Measurements from ENCODE around the gene MFRP. TPM values are rescaled to one million over a fixed set of nuclear protein-coding genes. Genes with fewer than 3 reads are reported as not detected.
A peak's percentile ranks its signal among the peaks of the same experiment; 100 is the strongest.

The MFRP gene
- total RNA-seq, 1 donor from 2014 or later, result not detected

DNA sequence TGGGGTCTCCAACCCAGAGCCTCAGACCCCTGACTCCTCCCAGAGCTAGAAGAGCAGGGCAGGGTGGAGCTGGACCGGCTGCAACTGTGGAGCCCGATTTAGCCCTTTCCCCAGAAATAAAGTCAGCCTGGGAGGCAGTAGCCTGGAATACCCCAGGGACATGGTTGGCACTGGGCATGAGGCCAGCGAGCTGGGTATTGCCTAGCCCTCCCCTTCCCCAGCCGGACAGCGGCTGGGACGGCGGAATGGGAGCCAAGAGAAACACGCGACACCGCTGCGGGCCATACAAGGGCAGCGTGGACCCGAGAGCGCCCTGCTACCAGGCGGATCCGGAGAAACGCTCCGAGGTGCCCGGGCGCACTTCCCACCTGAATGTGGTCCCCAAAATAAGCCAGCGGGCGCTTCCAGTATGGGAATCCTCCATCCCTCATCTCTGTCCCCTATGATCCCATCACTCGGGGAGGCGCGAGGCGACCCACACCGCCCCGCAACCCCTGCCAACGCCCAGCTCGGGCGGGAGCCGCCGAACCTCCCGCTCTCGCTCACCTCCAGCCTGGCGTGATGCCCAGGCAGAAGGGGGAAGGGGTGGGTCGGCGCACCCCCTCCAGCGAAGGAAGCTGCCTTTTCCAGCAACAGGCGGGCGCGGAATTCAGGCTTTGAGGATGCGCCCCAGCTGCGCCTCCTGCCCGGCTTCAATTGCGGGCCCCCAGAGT is 30.3 kb downstream of the MFRP start:
- no peak for TF ChIP-seq CTCF (conservative IDR thresholded peaks at IDR 0.05; ENCODE audit: low read depth, low read length)
- H3K4me3 ChIP-seq (ENCODE audit: low read depth, low read length), result peak overlapping the region; percentile 76
- no peak for DNase-seq (ENCODE audit: low read depth)

DNA sequence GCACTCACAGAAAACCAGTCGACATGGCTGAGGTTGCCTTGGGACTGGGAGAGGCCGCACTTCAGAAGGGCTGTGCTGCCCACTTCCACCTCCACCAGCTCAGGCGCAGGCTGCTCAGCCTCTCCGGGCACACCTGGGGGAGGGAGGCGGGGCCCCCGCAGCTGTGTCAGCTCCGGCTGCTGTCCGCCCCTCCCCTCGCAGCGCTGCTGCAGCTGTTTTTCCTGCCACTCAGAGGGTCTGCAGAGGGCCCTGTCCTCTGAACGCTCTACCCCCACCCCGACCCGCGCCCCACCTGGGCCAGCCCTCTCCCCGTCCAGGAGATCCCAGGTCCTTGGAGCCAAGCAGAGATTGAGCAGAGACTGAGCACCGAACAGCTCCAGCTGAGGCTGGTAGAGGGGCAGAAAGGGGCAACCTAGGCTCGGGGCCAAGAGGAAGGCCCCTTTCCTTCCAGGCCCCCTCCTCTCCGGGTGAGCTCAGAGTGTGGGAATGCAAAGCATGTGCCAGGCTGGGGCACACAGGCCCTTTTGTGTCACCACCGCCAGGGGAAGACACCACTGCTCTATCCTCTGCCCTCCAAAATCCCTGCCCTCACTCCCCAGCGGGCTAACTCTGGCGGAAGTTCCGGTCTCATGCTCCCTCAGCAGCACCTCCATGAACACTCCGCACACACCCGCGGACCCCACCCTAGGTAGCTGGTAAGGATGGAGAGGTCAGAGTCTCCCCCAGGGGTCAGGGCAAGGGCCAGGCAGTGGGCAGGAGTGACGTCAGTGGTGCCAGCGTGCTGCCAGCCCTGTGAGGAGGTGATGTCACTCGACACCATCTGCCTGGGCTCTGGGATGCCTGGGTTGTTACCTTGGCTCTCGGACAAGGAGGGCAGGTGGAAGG is 31.1 kb downstream of the MFRP start:
- no peak for DNase-seq (ENCODE audit: low read depth)
- peak; percentile 35 for TF ChIP-seq CTCF (conservative IDR thresholded peaks at IDR 0.05; ENCODE audit: low read depth, low read length)
- H3K4me3 ChIP-seq (ENCODE audit: low read depth, low read length), result peak overlapping the region; percentile 76

DNA sequence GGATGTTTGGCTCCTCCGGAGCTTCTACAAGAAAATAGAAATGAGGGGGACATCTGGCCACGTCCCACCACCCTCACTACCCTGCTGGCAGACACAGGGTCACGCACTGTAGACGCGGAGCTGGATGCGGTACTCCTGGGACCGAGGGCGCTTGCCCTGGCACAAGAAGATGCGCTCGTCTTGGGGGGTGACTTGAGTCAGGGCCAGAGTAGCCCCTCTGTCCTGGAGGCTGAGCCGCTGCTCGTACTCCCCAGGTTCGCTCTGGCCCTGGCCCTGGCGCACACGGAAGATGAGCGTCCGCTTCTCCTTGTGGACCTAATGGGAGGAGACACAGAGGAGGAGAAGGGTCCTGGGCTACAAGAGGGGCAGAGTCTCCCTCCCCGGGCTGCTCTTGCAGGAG is 31.8 kb downstream of the MFRP start:
- no peak for TF ChIP-seq CTCF (conservative IDR thresholded peaks at IDR 0.05; ENCODE audit: low read depth, low read length)
- peak overlapping the region; percentile 76 for H3K4me3 ChIP-seq (ENCODE audit: low read depth, low read length)
- no peak for DNase-seq (ENCODE audit: low read depth)

- H3K4me3 ChIP-seq (ENCODE audit: low read depth, low read length), result no peak overlapping the region
- no peak for TF ChIP-seq CTCF (conservative IDR thresholded peaks at IDR 0.05; ENCODE audit: low read depth, low read length)
- DNase-seq (ENCODE audit: low read depth), result no peak
Measured at GRCh38 chr11:119310682-119311052, 35.8 kb downstream of the MFRP start.

GRCh38 chr11:119309953-119310681 is 36.4 kb downstream of the MFRP start:
- no peak for TF ChIP-seq CTCF (conservative IDR thresholded peaks at IDR 0.05; ENCODE audit: low read depth, low read length)
- no peak for DNase-seq (ENCODE audit: low read depth)
- no peak overlapping the region for H3K4me3 ChIP-seq (ENCODE audit: low read depth, low read length)

- DNase-seq (ENCODE audit: low read depth), result no peak
- TF ChIP-seq CTCF (conservative IDR thresholded peaks at IDR 0.05; ENCODE audit: low read depth, low read length), result no peak
Measured at GRCh38 chr11:119309411-119309810, 37.1 kb downstream of the MFRP start.

More at GRCh38 chr11:119309411-119309810, 37.1 kb downstream of the MFRP start:
- no peak overlapping the region for H3K4me3 ChIP-seq (ENCODE audit: low read depth, low read length)
